Psoas muscle (tissue), 8 donors: Measurements from ENCODE around the gene RANBP10. TPM values are rescaled to one million over a fixed set of nuclear protein-coding genes. Genes with fewer than 3 reads are reported as not detected.

Experiments used
- ATAC-seq, 4 donors: fragments of 200-7000 bp; cut with Tn5 transposase; one replicate each; pipeline ENCODE4 v1.9.1; 2020; ENCODE audit warnings: moderate library complexity in 3 of 4, mild to moderate bottlenecking in 2 of 4
- DNase-seq, 2 donors: peaks; one replicate each; pipeline ENCODE4 v3.0.0-alpha.2; 2020
- H3K27ac ChIP-seq: fragments of 200-600 bp; one replicate; pipeline ENCODE4 v1.8.0; 2022
- H3K27me3 ChIP-seq, 3 donors: fragments of 200-600 bp in 1 of 3; one replicate each; pipeline versions ENCODE4 v1.6.1 to v1.8.0; 2013 to 2022; ENCODE audit warnings: low read length in 2 of 3, mild to moderate bottlenecking in 2 of 3, moderate library complexity in 1 of 3; ENCODE audit not compliant: insufficient read depth in 3 of 3
- H3K36me3 ChIP-seq, 2 donors: fragments of 200-600 bp in 1 of 2; one replicate each; pipeline versions ENCODE4 v1.6.1 to v1.8.0; 2013 to 2022; ENCODE audit warnings: low read depth in 1 of 2, mild to moderate bottlenecking in 1 of 2, moderate library complexity in 1 of 2; ENCODE audit not compliant: insufficient read depth in 1 of 2
- H3K4me1 ChIP-seq: fragments of 200-600 bp; one replicate; pipeline ENCODE4 v1.8.0; 2022
- H3K4me3 ChIP-seq: fragments of 200-600 bp; one replicate; pipeline ENCODE4 v1.8.0; 2022; ENCODE audit warnings: mild to moderate bottlenecking
- H3K9me3 ChIP-seq: fragments of 200-600 bp; one replicate; pipeline ENCODE4 v1.8.0; 2022
- WGBS, 3 donors: extraction: QIAGEN DNeasy Blood & Tissue Kit; methylation state at CpG; one replicate each; pipeline versions ENCODE4 v1.1.6 to v1.1.7; 2013; 5-methylcytosine and 5-hydroxymethylcytosine counted together
- intact Hi-C, 2 donors: fragments of 100-400 bp; cut with DNase I; formaldehyde crosslinking; loops; one replicate each; pipeline versions ENCODE4 v1.11.0 to v1.14.2; 2022
- polyA plus RNA-seq, 3 donors: library from polyadenylated mRNA; stranded (reverse); fragments of 200-250 nt; gene quantifications; one replicate each; pipeline ENCODE4 v1.2.3, GENCODE V29; 2013
- total RNA-seq, 4 donors: library from RNA; stranded (reverse); fragmentation: NEBNext Ultra II Directional in 2 of 4; extraction: Animal tissue kit (Norgen Biotek cat#: 25700) in 2 of 4; gene quantifications; one replicate each; pipeline versions ENCODE4 v1.2.1 to v1.2.4, GENCODE V29; 2021 to 2023
- TF ChIP-seq, protein P1 (sequence below): fragments of 200-600 bp; IDR thresholded peaks from one replicate; pipeline ENCODE4 v1.8.0; 2022; ENCODE audit warnings: antibody characterized with exemption
- donor health status: healthy with polysubstance abuse.
- donor health status: DM: no; HTN: no; CAD: no; lungs with moderate emphysema.
- donor health status: Bipolar disorder and iron deficiency.
- donor health status: healthy.
- donor health status: DM: yes; HTN: yes; CAD: no.
- donor health status: DM: no; HTN: no; CAD: no.
- donor health status: DM: no; HTN: no; CAD: no.
- donor health status: DM: yes; HTN: yes; CAD: no.

Gene RANBP10
- total and polyA plus RNA-seq, 7 donors = 9.1 to 27.9 (median 17.6) TPM

DNA sequence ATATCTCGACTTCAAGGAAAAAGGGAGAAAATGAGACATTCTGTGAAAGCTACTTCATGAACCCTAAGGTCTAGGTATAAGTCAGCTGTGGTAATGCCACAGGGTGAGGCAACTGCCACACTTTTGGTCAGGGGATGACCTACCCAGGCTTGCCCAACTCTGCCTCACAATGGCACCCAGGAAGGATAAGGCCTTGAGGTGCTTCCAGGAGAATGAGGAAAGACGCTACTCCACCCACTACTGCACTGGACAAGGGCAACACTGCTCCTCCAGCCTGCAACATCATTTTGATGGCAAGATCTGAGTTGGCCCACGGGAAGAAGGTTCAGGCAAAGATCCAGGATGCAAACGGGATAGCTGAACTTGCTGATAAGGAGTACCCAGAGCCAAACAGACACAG lies 65.2 kb downstream of the RANBP10 start:
- H3K9me3 ChIP-seq = no peaks in the 10 kb centered on the region
- H3K27me3 ChIP-seq = no peaks in the 10 kb centered on the region
- peaks cover 6 to 38% of the 10 kb centered on the region in 2 donors for H3K36me3 ChIP-seq
- TF ChIP-seq, protein P1, sequence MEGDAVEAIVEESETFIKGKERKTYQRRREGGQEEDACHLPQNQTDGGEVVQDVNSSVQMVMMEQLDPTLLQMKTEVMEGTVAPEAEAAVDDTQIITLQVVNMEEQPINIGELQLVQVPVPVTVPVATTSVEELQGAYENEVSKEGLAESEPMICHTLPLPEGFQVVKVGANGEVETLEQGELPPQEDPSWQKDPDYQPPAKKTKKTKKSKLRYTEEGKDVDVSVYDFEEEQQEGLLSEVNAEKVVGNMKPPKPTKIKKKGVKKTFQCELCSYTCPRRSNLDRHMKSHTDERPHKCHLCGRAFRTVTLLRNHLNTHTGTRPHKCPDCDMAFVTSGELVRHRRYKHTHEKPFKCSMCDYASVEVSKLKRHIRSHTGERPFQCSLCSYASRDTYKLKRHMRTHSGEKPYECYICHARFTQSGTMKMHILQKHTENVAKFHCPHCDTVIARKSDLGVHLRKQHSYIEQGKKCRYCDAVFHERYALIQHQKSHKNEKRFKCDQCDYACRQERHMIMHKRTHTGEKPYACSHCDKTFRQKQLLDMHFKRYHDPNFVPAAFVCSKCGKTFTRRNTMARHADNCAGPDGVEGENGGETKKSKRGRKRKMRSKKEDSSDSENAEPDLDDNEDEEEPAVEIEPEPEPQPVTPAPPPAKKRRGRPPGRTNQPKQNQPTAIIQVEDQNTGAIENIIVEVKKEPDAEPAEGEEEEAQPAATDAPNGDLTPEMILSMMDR = no peak
- WGBS, 3 donors = 71 to 82% (median 80%) methylated on average over 4 of the region's 4 CpGs
- intact Hi-C loops = no loop called here
- H3K4me3 ChIP-seq = no peak overlapping the region
- H3K4me1 ChIP-seq = peaks cover 2% of the 10 kb centered on the region
- ATAC-seq (peak; percentile 33 to 86 (median 67)), DNase-seq (no peak)
- no peak overlapping the region for H3K27ac ChIP-seq

DNA sequence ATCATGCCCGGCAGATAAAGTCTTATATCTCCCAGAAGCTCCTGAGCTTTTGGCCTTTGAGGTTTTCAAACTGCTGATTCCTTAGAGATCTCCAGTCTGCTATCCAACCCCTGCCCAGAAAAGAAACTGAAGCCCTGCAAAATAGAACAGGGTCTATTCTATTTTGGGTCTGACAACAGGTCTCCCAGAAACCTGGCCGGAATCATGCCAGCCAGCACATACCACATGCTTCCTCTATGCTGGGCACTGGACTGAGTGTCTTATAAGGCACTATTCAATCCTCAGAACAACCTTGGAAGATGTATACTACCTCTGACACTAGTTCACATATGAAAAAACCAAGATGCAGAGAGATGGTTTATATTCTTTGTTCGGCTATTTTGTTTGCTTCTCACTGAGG lies 66.0 kb downstream of the RANBP10 start:
- TF ChIP-seq, protein P1 = no peak
- Histone ChIP-seq H3K4me3 (no peak overlapping the region), H3K36me3 (peaks cover 6 to 38% of the 10 kb centered on the region in 2 donors), H3K27me3 (no peaks in the 10 kb centered on the region), H3K27ac (peak overlapping the region; percentile 6), H3K4me1 (peaks cover 2% of the 10 kb centered on the region), H3K9me3 (no peaks in the 10 kb centered on the region)
- DNase-seq (no peak), ATAC-seq (peak in 1 of 4 donors; percentile 3)
- intact Hi-C loops = no loop called here
- WGBS, 3 donors = 67 to 94% (median 74%) methylated on average over 3 of the region's 3 CpGs

DNA sequence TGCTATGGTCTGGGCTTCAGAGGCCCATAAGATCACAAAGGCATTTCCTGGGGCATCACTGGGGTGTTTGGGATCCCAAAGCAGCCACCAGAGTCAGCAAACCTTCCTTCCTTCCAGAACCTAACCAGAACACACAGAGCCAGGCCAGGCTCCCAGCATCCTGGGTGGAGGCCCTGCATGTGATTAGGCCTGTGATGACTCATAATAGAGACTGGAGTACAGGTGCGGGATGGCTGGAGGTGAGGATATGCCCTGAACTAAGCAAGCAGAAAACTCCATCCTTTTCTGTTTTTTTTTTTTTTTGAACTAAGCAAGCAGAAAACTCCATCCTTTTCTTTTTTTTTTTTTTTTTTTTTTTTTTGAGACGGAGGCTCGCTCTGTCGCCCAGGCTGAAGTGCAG lies 69.5 kb downstream of the RANBP10 start:
- ATAC-seq (no peak), DNase-seq (no peak)
- WGBS, 3 donors = 80 to 98% (median 87%) methylated on average over 2 to 4 of the region's 4 CpGs
- Histone ChIP-seq H3K36me3 (peaks cover 6 to 29% of the 10 kb centered on the region in 2 donors), H3K4me1 (peaks cover 2% of the 10 kb centered on the region), H3K9me3 (no peaks in the 10 kb centered on the region), H3K4me3 (no peak overlapping the region), H3K27me3 (no peaks in the 10 kb centered on the region), H3K27ac (no peak overlapping the region)
- intact Hi-C loops = no loop called here
- TF ChIP-seq, protein P1 = no peak

DNA sequence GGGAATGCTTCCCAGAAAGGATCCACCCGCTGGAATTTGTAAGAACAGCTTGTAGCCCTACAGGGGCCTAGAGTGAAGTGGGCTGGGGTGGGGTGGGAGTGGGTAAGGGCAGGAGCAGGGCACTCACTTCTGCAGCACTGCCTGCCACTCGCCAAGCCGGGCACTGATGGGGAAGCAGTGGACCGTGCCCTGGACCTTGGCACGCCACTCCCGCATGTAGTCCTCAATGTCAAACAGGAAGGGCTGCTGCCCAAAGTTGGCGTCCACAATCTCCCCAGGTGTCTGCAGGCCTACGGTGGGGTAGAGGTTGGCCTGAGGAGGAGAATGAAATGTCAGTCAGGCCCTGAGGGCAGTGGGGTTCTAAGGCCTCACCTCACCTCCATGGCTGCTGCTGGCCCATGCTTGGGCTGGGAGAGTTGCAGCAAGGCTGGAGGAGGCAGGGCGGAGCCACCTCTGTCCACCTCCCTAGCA lies 71.6 kb downstream of the RANBP10 start:
- ATAC-seq (no peak), DNase-seq (no peak)
- Histone ChIP-seq H3K36me3 (peaks cover 0 to 39% of the 10 kb centered on the region in 2 donors), H3K27ac (no peak overlapping the region), H3K9me3 (no peaks in the 10 kb centered on the region), H3K4me3 (no peak overlapping the region), H3K4me1 (peaks cover 2% of the 10 kb centered on the region), H3K27me3 (no peaks in the 10 kb centered on the region)
- WGBS, 3 donors = 68 to 80% (median 79%) methylated on average over 9 of the region's 9 CpGs
- intact Hi-C loops = loop anchor here in 1 of 2 donors (5.0 kb wide), 1 partner anchor 43 kb away; no protein-coding TSS in a partner anchor
- TF ChIP-seq, protein P1 = no peak
